NOMO-1 (cell line): ENCODE data around the gene THPO.
"Not testable (repeated sequence)": the region's sequence is repeated elsewhere in the genome, so short reads cannot be mapped to it uniquely, and the experiment has no call there.

Experiments used
- DNase-seq, 2 experiments: peaks; one replicate each; lab custom pipeline; 2025; ENCODE audit not compliant: unreplicated experiment in 2 of 2; lab: John Stamatoyannopoulos, UW

THPO gene

DNA sequence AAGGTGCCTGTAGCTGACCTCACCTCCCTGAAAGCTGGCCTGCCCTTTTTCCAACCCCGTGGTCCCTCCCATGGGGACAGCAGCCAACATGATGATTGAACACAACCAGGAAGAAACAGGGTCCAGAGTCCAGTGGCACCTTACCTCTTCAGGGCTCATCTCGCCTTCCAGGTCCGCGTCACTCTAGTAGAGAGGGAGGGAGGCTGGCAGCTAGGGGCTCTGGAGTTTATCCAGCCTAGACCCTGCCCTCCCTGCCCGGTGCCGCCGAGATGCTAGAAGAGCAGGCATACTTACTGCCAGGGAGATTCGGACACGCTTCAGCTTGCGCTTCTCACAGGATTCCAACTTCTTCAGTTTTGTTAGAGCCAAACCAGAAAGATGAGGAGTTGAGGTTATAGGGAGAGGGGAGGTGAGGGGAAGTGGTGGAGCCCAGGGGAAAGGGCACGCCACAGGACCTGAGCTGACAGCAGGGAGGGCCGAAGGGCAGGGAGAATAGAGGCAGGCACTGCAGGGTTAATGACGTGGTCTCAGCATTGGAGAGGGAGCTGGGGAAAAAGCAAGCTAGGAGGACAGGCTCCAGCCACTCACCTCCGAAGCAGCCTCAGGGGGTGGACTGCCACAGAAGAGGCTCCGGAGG is 25.7 kb downstream of the THPO start:
- DNase-seq: no peak

DNA sequence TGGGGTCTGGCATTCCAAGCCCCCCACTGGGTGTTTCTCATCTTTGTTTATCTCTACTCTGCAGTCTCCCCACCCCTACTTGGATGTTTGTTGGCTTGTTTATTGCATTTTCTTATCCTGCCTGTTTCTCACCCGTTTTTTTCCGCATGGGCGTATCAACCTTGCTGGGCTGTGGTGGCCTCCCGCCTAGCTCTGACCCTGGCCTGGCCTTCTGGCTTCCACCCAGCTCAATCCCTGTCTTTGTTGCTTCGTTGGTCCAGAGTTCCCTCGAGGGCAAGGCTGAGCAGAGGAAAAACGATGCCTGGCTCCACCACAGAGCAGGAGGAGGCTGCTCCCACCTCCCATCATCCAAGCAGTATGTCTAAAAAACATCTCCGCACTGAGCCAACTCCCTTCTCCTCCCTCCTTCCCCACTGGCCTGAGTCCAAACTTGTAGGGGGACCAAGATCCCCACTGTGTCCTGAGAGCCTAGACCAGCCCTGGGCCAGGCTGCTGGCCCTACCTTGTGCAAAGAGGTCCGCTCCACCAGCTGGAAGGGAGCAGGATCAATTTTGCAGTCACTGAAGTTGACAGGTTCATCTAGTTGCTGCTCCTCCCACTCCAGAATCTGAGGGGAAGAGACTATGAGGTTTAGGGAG is 26.4 kb downstream of the THPO start:
- no peak for DNase-seq

DNA sequence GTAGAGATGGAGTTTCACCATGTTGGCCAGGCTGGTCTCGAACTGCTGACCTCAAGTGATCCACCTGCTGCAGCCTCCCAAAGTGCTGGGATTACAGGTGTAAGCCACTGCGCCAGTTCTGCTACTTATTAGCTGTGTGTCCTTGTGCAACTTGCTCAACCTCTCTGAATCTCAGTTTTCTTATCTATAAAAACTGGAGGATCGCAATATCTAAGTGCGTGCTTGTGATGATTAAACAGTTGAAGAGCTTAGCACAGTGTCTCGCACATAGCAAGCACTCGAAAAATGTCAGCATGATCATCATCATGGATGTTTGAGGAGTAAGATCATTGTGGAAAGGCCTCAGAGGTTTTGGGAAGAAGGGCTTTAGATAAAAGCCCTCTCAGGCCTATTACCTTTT is 27.4 kb downstream of the THPO start:
- DNase-seq: no peak

DNA sequence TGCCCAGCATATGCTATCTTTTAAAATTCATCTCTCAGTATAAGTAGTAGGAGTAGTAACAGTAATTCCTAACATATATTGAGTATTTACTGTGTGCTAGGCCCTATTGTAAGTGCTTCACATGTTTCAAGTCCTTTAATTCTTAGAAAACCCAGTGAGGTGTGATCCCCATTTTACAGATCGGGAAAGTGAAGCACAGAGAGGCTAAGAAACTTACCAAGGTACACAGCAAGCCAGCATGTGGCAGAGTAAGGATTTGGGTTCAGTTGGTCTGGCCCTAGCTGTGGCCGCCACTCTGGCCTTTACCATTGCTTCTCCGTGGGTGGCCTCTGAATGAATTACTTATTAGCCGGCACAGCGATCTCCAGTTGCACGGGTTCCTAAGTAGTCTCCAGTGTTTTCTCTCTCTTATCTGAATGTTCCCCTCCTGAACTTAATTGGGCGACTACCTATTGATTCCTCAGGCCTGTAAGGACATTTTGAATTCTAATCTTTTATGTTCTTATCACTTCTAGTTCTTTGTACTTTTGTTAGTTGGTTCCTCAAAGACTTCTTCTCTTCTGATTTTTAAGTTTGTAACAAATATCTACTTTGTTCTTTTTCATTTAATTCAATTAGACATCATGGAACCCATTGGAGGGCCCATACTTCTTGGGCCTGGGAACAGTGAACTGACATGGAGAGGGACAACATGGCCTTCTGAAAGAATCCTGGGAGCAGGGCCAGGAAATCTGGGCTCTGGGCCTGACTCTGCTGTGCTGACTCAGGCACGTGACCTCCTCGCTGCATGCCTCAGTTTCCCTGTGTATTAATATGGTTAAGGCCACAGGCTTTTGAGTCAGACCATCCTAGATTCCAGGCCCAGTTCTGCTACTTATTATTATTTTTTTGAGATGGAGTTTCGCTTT is 28.2 kb downstream of the THPO start:
- no peak for DNase-seq

DNA sequence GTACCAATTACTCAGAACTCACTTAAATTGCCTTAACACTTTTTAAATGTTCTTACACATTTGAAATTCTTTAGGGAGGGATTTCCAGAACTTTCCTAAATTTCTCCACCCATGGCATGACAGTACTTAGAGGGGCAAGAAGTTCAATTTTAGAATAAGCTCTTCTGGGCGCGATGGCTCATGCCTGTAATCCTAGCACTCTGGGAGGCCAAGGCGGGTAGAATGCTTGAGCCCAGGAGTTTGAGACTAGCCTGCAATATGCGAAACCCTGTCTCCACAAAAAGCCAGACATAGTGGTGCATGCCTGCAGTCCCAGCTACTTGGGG is 30.0 kb downstream of the THPO start:
- no peak for DNase-seq

DNA sequence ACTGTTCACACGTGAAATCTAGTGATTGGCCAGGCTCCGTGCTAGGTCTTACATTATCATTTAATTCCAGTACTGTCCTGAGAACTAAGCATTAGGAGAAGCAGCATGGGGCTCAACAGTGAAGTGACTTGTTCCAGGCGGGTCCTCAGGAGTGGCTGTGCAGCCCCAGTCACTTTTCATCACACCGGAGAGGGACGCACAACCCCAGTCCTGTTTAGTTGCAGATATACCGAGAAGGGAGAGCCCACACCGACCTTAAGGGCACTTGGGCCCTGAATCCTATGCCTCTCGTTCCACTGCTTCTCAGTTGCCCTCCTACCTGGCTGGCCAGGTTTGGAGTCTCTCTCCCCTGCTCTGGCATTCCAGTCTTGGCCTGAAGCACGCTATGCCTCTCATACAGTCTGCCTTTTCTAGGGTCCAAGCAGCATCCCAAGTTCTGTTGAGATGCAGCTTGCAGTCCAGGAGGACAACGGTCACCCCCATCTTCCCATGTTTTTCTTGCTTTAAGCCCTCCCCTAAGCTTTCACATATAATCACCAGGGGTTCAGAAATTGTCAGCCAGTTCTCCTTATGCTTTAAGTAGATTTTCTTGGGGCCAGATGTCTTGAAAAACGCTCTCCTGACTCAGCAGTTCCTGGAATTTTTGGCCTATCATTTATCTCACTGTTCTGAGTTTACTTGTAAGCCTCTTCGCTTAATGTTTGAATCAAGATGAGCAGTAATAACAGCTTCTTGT is 30.5 kb downstream of the THPO start:
- DNase-seq: no peak

DNA sequence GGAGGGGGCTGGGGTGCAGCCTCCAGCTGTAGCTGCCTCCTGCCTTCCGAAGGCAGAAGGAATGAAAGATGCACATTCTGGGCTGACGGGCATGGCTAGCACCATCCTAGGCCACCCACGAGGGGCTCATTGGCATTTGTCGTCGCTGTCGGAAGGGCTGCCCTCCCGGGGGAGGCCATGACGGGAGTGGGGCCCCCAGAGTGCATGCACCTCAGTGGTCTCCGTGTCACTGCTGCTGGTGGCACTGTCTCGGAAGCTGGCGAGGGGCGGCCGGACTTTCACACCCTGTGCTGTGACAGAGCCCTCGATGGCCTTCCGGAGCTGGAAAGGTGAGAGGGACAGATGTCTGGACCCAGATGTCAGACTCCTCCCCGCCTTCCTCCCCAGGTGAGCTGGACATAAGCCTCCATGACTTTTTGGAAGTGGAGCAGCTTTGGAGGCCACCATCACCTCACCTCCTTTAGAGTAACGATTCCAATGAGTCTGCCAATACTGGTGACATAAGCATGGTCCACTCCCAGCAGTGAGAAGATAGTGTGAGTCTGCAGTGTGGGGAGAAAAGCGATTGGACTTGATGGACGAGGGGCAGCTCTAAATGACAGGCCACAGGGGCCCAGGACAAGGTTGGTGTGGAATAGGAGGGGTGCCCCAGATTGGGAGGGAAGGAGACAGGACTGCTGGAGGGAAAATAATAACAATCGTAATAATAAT is 31.4 kb downstream of the THPO start:
- no peak for DNase-seq

DNA sequence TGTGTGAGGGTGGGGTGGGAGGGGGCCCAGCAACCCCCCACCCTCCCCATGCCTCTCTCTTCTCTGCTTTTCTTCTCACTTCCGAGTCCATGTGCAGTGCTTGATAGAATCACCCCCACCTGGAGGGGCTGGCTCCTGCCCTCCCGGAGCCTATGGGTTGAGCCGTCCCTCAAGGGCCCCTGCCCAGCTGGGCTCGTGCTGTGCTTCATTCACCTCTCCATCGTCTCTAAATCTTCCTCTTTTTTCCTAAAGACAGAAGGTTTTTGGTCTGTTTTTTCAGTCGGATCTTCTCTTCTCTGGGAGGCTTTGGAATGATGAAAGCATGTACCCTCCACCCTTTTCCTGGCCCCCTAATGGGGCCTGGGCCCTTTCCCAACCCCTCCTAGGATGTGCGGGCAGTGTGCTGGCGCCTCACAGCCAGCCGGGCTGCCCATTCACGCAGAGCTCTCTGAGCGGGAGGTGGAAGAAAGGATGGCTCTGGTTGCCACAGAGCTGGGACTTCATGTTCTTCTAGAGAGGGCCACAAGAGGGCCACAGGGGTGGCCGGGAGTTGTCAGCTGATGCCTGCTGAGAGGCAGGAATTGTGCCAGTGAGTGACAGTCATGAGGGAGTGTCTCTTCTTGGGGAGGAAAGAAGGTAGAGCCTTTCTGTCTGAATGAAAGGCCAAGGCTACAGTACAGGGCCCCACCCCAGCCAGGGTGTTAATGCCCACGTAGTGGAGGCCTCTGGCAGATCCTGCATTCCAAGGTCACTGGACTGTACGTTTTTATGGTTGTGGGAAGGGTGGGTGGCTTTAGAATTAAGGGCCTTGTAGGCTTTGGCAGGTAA is 32.5 kb downstream of the THPO start:
- DNase-seq: peak; percentile 7 to 30

DNA sequence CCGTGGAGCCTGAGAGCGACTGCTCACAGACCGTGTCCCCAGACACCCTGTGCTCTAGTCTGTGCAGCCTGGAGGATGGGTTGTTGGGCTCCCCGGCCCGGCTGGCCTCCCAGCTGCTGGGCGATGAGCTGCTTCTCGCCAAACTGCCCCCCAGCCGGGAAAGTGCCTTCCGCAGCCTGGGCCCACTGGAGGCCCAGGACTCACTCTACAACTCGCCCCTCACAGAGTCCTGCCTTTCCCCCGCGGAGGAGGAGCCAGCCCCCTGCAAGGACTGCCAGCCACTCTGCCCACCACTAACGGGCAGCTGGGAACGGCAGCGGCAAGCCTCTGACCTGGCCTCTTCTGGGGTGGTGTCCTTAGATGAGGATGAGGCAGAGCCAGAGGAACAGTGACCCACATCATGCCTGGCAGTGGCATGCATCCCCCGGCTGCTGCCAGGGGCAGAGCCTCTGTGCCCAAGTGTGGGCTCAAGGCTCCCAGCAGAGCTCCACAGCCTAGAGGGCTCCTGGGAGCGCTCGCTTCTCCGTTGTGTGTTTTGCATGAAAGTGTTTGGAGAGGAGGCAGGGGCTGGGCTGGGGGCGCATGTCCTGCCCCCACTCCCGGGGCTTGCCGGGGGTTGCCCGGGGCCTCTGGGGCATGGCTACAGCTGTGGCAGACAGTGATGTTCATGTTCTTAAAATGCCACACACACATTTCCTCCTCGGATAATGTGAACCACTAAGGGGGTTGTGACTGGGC is 33.3 kb downstream of the THPO start:
- DNase-seq: no peak

DNA sequence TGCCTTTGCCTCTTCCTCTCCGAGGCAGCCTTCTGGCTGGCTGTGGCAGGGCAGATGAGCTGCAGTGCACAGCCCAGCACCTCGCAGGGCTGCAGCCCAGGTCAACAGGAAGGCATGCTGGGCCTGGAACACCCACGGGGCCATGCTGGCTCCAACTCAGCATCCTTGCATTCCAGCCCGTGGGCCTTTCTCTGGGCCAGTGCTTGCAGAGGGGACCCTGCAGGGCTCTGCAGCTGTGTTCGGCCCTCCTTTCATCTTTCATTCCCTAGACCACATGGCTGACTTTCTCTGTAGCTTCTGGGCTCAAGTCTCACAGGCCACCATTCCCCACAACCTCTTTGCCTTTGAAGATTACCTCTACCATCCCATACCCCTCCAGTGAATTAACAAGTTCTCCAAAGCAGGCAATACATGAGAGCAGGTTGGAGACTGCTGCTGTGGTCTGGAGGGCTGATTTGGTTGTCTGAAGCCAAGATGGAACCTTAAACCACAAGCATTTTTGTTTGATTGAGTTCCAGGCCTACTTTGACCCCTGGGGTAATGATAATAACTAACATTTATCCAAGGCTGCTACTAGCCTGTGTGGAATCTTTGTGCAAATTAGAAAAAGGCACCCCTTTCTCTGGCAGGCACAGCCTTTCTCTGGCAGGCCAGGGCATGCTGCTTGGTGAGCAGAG is 34.7 kb downstream of the THPO start:
- no peak for DNase-seq

DNA sequence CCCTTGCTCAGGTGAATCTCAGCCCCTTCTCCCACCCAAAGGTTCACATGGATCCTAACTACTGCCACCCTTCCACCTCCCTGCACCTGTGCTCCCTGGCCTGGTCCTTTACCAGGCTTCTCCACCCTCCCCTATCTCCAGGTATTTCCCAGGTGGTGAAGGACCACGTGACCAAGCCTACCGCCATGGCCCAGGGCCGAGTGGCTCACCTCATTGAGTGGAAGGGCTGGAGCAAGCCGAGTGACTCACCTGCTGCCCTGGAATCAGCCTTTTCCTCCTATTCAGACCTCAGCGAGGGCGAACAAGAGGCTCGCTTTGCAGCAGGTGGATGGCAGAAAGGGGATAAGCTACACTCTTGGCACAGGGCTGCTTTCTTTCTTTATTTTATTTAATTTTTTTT is 36.1 kb downstream of the THPO start:
- no peak for DNase-seq

DNA sequence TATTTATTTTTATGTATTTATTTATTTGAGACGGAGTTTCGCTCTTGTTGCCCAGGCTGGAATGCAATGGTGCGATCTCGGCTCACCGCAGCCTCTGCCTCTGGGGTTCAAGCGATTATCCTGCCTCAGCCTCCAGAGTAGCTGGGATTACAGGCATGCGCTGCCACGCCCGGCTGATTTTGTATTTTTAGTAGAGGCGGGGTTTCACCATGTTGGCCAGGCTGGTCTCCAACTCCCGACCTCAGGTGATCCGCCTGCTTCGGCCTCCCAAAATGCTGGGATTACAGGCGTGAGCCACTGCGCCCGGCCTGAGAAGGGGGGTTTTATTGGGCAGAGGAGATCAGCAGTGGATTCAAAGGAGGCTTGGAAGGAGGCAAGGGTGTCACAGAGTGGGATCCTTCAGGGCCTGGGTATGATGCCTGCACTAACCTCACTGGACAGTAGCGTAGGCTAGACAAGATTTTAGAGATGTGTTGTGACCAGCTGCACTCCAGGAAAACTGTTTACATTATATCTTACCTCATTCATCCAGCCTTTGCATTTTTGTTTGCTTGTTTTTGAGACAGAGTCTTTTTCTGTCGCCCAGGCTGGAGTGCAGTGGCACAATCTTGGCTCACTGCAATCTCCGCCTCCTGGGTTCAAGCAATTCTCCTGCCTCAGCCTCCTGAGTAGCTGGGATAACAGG is 38.4 kb downstream of the THPO start:
- not testable (repeated sequence) for DNase-seq

DNA sequence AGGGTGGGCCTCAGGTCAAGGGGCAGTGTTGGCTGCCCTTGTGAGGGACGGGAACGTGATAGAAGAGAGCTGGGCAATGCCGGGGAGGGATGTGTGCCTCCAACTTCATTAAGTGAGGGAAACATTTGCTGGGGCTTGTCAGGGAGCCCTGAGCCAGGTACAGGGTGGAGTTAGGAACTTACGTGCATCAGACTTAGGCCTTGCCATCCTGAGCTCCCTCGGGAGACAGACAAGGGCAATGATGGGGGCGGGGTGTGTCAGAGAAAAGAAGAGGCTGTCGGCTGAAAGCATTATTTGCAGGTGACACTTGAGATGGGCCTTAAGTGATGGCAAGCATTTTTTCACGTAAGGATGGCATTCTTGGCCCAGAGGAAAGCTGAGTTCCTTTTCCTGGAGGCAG is 39.0 kb downstream of the THPO start:
- no peak for DNase-seq

DNA sequence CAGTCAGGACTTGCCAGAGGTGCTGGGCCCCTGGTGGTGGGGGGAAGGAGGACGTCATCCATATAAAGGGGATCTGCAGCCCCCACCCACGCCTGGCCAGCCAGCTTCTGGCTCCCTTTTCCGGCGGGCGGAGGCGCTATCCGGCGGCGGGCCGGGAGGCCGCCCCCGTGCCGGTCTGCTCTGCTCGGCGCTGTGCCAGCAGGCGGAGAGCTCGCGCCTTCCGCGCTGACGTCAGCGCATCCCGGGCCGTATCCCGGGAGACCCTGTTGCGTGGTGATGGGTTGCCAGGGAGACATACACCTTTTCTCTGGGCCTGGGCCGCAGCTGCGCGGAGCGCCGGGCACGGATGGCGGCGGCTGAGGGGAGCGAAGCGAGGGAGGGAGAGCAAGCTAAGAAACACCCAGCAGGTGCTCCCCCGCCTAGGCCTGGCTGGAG is 39.5 kb downstream of the THPO start:
- no peak for DNase-seq

DNA sequence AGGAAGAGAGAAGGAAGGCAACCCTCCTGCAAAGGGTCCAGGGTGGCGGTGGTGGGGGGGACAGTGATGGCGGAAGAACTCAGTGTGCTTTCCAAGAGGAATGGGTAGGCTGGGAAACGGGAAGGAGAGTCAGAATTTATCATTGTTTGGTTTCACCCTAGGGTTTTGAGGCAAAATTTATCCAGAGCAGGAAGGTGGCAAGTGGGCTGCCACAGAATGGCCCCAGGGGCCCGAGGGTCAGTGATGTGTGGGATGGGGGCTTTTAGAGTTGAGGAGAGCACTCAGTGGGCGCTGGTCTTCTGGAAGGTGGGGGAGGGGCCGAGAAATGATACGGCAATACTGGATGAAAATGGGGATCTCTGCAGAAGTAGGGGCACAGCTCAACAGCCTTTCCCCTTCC is 40.0 kb downstream of the THPO start:
- no peak for DNase-seq

DNA sequence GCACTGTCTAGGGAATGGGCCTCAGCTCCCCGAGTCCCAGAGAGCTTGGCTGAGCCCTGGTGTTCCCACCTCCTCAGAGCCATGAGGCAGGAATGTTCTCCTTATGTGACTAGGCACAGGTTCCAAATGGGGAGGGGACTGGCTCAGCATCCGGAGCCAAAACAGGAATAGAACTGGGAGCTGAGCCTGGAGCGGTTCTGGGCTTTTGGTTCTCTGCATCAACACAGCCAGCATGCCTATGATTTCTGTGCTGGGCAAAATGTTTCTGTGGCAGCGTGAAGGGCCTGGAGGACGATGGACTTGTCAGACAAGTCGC is 40.6 kb downstream of the THPO start, which contains the start of gene FAM131A:
Gene FAM131A, plus strand, starts transcription at position 202 of the 316 bp plus-strand sequence. Its CDS starts 31 bp downstream, at position 233.
- no peak for DNase-seq

DNA sequence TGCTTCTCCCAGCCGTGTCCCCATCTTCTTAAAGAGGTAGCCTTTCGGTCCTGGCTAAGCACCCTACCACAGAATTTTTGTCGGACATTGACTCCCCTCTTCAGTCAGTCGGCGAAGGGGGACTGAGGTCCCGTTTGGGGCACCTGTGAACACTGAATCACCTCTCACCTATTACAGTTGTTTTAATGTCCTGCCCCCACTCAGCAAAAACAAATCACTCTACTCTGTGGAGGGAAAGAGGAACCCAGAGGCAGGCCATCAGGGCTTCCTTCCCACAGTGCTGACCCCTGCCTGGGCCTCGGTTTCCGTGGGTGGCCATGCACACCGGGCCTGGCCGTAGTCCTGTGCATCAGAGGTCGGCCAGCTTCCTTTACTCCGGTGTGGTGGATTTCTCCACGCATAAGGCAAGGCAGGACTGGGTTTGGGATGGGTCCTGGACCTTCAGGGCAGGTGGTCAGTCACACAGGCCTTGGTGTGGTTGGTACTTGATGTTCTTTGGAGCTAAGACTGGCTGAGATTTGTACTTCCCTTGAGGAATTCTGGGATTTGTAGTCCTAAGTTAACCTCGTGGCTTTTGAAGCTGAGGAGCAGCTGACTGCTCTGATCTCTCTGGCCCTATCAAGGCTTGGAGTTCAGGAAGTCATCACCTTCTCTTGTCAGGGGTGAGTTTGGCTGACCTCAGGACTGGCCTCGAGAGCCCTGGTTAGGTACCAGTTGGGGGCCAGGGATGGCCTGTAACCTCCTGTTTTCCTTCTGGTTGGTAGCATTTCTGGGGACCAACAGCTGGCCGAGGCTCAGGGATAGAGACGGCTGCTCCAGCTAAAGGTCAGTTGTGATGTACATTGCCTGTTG is 41.2 kb downstream of the THPO start:
- peak in 1 of 2 experiments; percentile 36 for DNase-seq
